Measurements from ENCODE around the gene OPA1.
"Not testable (repeated sequence)": the region's sequence is repeated elsewhere in the genome, so short reads cannot be mapped to it uniquely, and the experiment has no call there.

Gene OPA1

DNA sequence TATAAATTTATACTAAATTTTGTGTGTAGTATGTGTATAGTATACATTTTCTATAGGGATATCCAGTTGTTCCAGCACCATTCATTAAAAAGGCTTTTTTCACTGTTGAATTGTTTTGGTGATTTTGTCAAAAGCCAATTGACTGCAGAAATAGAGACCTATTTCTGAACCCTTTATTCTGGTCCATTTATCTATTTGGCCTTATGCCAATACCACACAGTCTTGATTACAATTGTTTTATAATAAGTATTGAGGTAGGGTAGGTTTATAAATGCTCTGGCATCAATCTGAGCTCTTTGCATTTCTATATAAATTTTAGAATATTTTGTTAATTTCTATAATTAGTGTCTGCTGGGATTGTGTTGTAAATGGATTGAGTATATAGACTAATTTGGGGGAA is 6.5 kb upstream of the OPA1 start:
- H3K27ac ChIP-seq: no peak overlapping the region
- DNase-seq (ENCODE audit: low read depth, low spot score): no peak

DNA sequence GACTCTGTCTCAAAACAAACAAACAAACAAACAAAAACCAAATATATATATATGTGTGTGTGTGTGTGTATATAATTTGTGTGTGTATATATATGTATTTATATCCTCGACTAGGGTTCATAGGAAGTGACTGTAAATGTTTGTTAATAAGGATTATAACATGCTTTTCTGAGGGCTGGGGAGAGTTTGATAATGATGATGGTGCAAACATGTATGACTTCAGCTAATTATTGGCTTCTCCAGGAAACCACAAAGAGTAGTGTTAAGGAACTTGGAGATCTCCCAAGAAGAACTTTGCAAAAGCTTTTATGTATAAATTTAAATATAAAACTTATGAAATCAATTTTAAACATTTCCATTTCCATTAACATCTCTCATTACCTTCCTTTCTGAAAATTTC is 3.9 kb upstream of the OPA1 start:
- H3K27ac ChIP-seq: peak overlapping the region; percentile 78
- DNase-seq (ENCODE audit: low read depth, low spot score): no peak

DNA sequence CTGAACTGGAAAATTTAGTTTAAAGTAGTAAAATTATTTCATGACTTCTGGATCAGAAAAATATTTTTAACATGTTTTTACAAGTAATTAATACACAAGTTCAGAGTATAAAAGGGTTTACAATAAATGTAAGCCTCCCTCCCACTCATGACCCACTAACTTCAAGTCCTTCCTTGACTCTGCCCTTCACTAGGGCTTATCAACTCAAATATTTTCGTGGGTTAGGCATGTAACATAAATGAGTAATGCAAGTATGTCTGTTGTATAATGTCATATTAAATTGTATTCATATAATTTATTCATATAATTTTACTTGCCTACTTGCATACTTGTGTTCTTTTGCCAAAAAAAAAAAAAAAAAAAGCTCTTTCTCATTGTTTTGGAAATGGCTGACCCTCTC is 3.4 kb upstream of the OPA1 start:
- peak overlapping the region; percentile 78 for H3K27ac ChIP-seq
- no peak for DNase-seq (ENCODE audit: low read depth, low spot score)

DNA sequence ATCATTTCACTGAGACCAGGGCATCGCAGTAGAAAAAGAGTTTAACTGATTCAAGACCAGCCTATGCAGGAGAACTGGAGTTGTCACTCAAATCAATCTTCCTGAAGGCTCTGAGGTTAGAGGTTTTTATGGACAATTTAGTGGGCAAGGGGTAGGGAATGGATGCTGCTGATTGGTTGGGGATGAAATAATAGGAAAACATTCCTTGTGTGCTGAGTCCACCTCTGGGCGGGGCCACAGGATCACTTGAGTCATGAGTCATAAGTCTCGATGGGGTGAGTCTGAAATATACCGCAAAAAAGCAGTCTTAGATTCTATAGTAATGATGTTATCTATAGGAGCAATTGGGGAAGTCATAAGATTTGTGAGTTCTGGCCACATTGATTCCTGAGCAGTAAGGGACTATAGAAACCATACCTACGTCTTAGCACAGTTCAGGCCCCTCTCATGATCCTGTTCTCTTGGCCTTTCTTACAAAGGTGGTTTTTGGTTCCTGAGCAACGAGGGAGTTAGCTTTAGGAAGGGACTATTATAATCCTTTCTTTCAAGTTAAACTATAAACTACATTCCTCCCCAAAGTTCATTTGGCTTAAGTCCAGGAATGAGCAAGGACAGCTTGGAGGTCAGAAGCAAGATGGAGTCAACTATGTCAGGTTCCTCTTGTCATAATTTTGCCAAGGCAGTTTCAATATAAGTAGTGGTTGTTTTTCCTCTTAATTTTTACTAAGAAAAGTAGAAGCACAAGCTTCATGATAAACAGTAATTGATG is 2.7 kb upstream of the OPA1 start:
- DNase-seq (ENCODE audit: low read depth, low spot score): peak; percentile 71
- peak overlapping the region; percentile 78 for H3K27ac ChIP-seq

DNA sequence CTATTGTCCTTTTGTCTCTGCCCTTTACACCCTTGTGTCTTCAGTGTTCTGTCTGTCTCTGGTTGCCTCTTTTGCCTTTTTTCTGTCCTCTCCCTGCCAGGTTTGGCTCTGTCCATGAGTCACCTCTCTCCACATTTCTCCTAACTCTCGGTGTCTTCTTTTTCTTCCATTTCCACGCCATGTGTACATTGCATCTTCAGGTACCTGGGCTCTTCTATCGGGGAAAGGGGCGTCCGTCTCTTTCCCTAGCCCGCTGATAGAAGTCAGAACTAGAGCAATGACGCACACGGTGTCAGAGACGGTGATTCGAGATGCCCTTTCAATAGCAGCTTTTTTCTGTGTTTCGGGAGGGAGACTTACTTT is 641 bp downstream of the OPA1 start:
- peak overlapping the region; percentile 73 for H3K27ac ChIP-seq
- no peak for DNase-seq (ENCODE audit: low read depth, low spot score)

DNA sequence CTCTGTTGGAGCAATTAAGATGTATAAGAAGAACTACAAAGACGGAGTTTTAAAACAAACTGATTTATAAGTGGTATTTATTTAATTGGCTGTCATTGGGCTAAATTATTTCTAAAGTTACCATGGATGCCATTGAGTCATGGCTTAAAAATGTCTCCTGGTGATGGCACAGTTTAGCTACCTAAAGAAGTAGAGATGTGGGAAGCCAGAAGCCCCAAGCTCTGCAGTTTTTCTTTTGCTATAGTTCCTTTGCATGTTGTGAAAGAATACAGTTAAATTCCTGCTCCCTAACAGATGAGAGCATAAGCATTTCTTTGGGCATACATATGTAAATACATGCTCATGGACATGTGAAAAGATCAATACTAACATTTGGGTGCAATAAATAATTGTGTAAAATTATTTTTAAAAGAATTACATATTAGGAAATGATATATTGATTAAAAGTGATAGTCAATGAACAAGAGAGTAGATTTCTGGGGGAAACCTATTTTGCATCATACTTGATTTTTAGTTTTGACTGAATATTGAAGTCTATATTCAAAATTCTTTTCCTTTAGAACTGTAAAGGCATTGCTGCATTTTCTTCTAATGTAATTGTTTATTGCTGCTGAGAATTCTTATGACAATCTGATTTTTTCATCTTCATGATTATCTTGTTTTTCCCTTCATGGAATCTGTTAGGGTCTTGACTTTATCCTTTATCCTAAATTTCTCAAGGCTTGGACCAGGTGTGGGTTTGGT is 2.1 kb downstream of the OPA1 start:
- H3K27ac ChIP-seq: no peak overlapping the region
- no peak for DNase-seq (ENCODE audit: low read depth, low spot score)

DNA sequence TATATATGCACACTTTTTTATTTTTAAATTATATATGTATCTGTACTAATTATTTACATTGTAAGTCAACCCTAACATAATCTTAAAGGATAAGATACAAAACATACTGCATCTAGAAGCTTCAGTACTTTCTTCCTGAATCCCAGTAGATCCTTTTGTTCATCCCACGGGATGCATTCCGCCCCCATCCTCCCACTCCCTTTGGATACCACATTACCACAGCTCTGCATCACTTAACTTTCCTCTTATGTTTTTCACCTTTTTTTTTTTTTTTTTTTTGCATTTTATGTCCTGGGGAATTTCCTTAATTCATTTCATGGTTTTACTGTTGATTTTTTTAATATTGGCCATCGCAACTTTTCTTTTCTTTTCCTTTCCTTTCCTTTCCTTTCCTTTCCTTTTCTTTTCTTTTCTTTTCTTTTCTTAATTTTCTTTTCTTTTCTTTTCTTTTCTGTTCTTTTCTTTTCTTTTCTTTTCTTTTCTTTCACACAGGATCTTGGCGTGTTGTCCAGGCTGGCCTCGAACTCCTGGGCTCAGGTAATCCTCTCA is 3.0 kb downstream of the OPA1 start:
- DNase-seq (ENCODE audit: low read depth, low spot score): no peak
- H3K27ac ChIP-seq: no peak overlapping the region

DNA sequence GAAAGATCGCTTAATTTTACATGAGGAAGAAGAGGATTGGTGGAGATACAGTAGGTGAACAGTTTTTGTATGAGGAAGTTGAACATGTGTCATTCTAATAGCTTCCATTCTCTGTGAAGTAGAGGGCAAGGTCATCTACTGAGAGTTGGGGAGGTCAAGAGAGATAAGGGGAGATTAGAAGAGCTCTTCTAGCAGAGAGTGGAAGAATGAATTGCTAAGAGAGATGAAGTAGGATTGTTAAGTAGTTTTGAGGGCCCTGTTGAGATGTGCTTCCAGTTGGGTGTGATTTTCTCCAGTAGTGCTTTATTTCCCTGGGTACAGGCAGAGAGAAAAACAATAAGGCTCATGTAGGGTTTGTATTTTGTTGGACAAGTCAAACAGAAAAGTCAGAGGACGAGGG is 5.2 kb downstream of the OPA1 start:
- no peak overlapping the region for H3K27ac ChIP-seq
- no peak for DNase-seq (ENCODE audit: low read depth, low spot score)

DNA sequence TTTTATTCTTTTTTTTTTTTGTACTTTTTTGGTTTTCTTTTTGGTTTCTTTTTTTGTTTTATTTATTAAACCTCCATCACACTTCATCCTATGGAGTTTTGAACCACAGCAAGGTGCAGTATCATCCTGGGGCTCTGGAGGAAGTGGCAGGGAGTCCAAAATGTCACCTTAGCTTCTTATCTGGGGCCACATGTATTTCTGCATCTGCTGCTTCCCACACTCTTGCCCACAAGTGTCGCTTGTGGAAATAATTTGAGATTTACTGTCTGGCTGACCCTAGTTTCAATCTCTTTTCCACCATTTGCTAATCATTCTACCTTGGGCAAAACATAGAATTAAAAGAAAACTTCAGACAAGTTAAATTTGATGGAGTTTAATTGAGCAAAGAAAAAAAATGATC is 6.4 kb downstream of the OPA1 start:
- DNase-seq (ENCODE audit: low read depth, low spot score): no peak

DNA sequence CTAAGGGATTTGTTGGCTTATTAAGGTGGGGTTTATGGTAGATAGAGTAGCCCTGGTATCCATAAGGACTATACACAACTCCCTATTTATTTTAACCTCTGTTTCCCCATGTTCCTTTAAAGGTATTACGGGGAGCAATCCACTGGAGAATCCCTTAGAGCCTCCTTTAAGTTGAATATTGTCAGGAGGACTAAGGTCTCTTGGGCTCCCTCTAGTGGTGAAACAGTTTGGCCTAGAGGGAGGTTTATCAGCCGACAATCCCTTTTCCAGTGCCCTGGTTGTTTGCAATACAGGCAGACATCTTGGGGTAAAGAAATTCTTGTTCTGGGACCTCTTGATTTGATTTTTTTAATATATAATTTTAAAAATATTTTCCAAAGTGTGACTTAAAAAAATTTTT is 12.9 kb downstream of the OPA1 start:
- H3K27ac ChIP-seq: no peak overlapping the region
- DNase-seq (ENCODE audit: low read depth, low spot score): no peak

More for the DNA sequence above, 6.4 kb downstream of the OPA1 start:
- no peak overlapping the region for H3K27ac ChIP-seq

DNA sequence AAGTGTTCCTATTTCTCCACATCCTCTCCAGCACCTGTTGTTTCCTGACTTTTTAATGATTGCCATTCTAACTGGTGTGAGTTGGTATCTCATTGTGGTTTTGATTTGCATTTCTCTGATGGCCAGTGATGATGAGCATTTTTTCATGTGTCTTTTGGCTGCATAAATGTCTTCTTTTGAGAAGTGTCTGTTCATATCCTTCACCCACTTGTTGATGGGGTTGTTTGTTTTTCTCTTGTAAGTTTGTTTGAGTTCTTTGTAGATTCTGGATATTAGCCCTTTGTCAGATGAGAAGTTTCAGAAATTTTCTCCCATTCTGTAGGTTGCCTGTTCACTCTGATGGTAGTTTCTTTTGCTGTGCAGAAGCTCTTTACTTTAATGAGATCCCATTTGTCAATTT is 13.9 kb downstream of the OPA1 start:
- not testable (repeated sequence) for H3K27ac ChIP-seq; DNase-seq (ENCODE audit: low read depth, low spot score)

DNA sequence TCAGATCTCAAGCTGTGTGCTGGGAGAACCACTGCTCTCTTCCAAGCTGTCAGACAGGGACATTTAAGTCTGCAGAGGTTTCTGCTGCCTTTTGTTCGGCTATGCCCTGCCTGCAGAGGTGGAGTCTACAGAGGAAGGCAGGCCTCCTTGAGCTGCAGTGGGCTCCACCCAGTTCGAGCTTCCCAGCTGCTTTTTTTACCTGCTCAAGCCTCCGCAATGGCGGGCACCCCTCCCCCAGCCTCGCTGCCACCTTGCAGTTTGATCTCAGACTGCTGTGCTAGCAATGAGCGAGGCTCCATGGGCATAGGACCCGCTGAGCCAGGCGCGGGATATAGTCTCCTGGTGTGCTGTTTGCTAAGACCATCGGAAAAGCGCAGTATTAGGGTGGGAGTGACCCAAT is 17.5 kb downstream of the OPA1 start:
- H3K27ac ChIP-seq; DNase-seq (ENCODE audit: low read depth, low spot score): not testable (repeated sequence)

DNA sequence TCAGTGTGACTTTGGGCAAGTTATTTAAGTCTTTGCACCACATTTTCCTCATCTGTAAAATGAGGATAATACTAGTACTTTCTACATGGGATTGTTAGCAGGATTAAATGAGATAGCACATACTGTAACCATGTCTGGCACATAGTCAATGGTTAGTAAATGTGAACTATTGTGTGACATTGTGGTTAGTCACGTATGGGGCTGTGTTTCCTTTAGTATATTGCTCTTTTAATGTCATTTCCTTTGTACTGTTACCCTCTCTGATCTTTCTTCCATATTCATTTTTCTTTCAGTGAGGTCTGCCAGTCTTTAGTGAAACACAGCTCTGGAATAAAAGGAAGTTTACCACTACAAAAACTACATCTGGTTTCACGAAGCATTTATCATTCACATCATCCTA is 21.4 kb downstream of the OPA1 start:
- no peak for DNase-seq (ENCODE audit: low read depth, low spot score)
- H3K27ac ChIP-seq: no peak overlapping the region

DNA sequence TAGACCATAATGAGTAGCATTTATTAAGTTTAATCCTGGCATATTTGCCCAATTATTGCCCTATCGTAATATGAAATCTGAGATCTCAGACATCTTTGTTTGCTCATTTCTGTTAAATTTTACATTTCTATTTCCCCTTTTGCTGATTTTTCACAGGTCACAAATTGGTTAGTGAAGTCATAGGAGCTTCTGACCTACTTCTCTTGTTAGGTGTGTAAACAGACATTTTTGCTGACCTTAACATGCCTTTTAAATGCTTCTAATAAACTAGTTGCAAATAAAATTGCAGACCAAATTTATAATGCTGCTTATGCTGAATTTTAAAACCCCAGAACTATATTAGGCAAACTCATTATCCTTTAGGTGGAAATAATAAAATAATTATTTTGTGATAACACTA is 24.6 kb downstream of the OPA1 start:
- no peak for DNase-seq (ENCODE audit: low read depth, low spot score)
- H3K27ac ChIP-seq: no peak overlapping the region

DNA sequence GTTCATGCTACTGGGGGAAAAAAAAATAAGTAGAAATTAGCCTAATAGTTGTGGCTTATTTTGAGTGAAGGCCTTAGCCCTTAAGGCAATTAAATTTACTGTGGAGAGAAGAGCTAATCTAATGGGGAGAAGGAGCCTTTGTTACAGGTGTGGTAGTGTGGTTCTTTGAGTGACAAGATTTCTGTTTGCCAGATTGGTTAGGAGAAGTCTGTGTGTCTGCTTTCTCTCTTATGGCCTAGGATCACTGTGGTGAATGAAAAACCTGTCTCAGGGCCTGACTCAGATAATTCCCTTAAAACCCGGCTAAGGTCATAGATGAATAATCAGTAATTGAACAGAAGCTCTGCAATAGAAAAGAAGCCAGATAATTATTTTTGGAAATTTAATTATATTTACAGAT is 27.0 kb downstream of the OPA1 start:
- DNase-seq (ENCODE audit: low read depth, low spot score): no peak
- H3K27ac ChIP-seq: no peak overlapping the region

DNA sequence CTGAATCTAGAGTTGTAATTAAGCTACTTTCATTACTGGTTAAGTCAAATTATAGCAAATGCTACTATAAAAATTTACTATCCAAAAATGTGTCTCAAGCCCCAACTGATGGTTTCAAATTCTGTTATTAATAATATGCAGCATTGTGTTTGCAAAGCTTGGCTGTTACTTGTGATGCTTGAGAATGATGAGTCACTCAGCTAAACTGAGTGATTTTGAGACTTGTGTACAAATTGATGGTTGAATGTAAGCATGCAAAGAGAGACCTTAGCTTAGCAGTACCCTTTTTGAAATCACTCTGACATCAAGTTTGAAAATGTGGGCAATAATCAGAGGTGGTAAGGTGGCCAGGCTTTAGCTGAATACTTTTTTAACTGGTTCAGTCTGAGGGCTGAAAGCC is 27.6 kb downstream of the OPA1 start:
- no peak overlapping the region for H3K27ac ChIP-seq

DNA sequence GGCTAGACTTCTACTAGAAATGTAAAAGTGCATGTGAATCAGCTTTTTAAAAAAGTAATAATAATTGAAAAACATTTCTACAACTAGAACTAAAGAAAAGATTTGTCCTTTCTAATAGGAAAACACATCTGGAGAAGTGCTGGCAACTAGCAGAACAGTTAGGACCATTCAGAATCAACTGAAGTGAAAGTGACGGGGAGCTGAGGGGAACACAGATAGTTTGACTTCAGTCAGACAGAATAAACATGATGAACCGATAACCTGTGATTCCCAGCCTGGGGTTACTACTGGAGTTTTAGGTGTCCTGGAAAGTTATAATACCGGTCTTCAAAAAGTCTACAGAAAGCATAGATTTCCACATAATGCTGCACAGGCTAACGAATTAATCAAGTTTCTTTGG is 28.1 kb downstream of the OPA1 start:
- no peak overlapping the region for H3K27ac ChIP-seq

More for the DNA sequence above, 27.6 kb downstream of the OPA1 start:
- DNase-seq (ENCODE audit: low read depth, low spot score): no peak

DNA sequence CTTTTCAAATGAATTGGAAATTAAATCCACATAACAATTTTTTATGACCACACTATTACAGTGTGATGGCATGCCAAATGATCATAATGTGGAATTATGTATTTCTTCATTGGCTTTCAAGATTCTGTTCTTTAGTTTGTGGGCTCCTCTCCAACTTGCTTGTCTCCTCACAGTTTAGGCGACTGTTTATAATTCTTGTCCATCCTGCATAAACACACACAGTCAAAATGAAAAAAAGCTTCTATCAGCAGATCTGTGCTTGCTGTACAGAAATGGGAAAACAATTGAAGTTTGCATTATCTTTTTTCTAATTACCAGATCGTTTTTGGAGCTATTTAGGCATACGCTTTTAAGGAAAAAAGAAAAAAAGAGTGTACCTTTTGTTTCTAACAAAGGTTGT is 37.0 kb downstream of the OPA1 start:
- H3K27ac ChIP-seq: no peak overlapping the region
- DNase-seq (ENCODE audit: low read depth, low spot score): no peak

More for the DNA sequence above, 28.1 kb downstream of the OPA1 start:
- no peak for DNase-seq (ENCODE audit: low read depth, low spot score)

DNA sequence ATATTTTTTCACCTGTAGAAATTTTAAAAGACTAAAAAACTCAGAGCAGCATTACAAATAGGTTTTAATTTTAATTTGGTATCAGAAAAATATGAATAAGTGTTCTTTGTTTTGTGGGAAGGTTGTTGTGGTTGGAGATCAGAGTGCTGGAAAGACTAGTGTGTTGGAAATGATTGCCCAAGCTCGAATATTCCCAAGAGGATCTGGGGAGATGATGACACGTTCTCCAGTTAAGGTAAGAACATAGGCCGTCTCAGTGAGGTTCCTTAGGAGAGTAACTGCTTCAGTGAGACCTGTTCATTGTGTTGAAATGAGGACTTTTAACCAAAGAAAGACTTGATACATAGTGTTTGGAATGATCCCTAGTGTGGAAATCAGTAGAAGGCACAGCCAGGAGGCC is 44.8 kb downstream of the OPA1 start:
- no peak overlapping the region for H3K27ac ChIP-seq

DNA sequence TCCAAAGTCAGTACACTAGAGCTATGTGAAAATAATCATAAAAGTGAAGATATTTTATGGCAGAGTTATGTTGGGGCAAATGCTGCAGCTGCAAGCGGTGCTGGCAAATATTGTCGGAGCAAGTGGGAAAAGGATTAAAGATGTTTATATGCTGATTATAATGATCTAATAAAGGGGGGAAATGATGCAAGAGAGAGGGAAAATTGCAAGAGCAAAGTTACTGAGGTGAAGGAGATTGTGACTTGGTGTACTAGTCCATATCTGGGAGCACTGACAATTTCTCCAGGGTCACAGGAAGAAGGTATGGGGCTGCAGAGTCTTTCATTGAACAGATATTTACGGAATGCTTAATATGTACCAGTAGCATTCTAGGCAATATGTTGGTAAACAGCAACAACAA is 45.8 kb downstream of the OPA1 start:
- peak overlapping the region; percentile 9 for H3K27ac ChIP-seq
- no peak for DNase-seq (ENCODE audit: low read depth, low spot score)

More for the DNA sequence above, 44.8 kb downstream of the OPA1 start:
- DNase-seq (ENCODE audit: low read depth, low spot score): no peak

DNA sequence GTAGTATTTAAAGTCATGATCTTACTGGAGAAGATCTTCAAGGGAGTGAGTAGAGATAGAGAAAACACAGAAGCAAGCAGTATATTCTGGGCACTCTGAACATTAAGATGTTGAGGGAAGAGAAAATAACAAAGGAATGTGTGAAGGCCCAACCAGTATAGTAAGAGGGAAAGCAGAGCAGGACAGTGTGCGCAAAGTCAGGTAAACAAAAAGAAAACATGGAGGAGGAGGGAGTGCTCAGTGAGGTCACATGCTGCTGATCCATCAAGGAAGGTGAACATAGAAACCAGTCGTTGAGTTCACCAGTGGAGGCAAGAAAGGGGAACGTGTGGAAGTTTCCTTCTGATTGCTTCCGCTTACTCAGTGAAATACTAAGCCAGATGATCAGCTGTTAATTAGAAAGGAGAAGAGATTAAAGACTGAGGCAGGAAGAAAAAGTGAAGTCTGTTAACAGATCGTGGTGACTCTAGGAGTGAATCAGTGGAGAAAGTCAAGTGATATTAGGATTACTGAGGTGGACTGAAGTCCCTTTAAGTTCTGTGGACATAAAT is 47.2 kb downstream of the OPA1 start:
- H3K27ac ChIP-seq: no peak overlapping the region

More for the DNA sequence above, 47.2 kb downstream of the OPA1 start:
- DNase-seq (ENCODE audit: low read depth, low spot score): no peak

Measured in epithelial cell of prostate (primary cell).